GM12865 (cell line): ENCODE results near the gene CLTCL1.
A peak's percentile ranks its signal among the peaks of the same experiment; 100 is the strongest.

Experiments
- DNase-seq: peaks from one replicate; pipeline ENCODE4 v3.0.0; 2010; ENCODE audit warnings: low read depth
- H3K4me3 ChIP-seq: 2 replicates; pipeline ENCODE4 v1.5.1; 2011; ENCODE audit warnings: mild to moderate bottlenecking, low read depth, low read length, control low read depth
- CTCF ChIP-seq: IDR thresholded peaks from 2 replicates; pipeline ENCODE4 v1.5.1; 2011; ENCODE audit warnings: low read length, control low read depth, low read depth, inconsistent platforms; ENCODE audit not compliant: insufficient read depth; ENCODE audit errors: missing control alignments

The CLTCL1 gene

GRCh38 chr22:19147195-19147780, 144.2 kb downstream of the CLTCL1 start:
- no peak overlapping the region for H3K4me3 ChIP-seq

GRCh38 chr22:19146215-19146968, 145.1 kb downstream of the CLTCL1 start:
- no peak for TF ChIP-seq CTCF
- no peak overlapping the region for H3K4me3 ChIP-seq
- no peak for DNase-seq

More at GRCh38 chr22:19147195-19147780, 144.2 kb downstream of the CLTCL1 start:
- no peak for TF ChIP-seq CTCF
- DNase-seq: no peak

- no peak for TF ChIP-seq CTCF
- peak; percentile 47 for DNase-seq
- peak overlapping the region; percentile 99 for H3K4me3 ChIP-seq
Measured at GRCh38 chr22:19143967-19144400, 147.5 kb downstream of the CLTCL1 start.

- TF ChIP-seq CTCF: no peak
- no peak for DNase-seq
- peak overlapping the region; percentile 99; the same call in 1 of the 2 replicates for H3K4me3 ChIP-seq
Measured at GRCh38 chr22:19143212-19143611, 148.3 kb downstream of the CLTCL1 start.

- no peak for DNase-seq
- no peak for TF ChIP-seq CTCF
- H3K4me3 ChIP-seq: no peak overlapping the region
Measured at GRCh38 chr22:19142394-19142793, 149.1 kb downstream of the CLTCL1 start.

GRCh38 chr22:19139974-19140373, 151.5 kb downstream of the CLTCL1 start:
- no peak for TF ChIP-seq CTCF
- DNase-seq: no peak
- no peak overlapping the region for H3K4me3 ChIP-seq
